ENCODE results near the gene EBF4.

- TF ChIP-seq, protein P1, sequence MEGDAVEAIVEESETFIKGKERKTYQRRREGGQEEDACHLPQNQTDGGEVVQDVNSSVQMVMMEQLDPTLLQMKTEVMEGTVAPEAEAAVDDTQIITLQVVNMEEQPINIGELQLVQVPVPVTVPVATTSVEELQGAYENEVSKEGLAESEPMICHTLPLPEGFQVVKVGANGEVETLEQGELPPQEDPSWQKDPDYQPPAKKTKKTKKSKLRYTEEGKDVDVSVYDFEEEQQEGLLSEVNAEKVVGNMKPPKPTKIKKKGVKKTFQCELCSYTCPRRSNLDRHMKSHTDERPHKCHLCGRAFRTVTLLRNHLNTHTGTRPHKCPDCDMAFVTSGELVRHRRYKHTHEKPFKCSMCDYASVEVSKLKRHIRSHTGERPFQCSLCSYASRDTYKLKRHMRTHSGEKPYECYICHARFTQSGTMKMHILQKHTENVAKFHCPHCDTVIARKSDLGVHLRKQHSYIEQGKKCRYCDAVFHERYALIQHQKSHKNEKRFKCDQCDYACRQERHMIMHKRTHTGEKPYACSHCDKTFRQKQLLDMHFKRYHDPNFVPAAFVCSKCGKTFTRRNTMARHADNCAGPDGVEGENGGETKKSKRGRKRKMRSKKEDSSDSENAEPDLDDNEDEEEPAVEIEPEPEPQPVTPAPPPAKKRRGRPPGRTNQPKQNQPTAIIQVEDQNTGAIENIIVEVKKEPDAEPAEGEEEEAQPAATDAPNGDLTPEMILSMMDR (IDR thresholded peaks at IDR 0.05): no peak
- TF ChIP-seq POLR2A (IDR thresholded peaks at IDR 0.05): no peak
These were observed 2.4 kb upstream of the EBF4 start for GRCh38 chr20:2690213-2690612.
